NOMO-1 treated with DMSO at 0.1 percent for 48 hours (cell line): Measurements from ENCODE around the gene TFG.

Experiments
- DNase-seq: peaks from one replicate; lab custom pipeline; 2025; ENCODE audit not compliant: unreplicated experiment; lab: John Stamatoyannopoulos, UW

TFG gene

DNA sequence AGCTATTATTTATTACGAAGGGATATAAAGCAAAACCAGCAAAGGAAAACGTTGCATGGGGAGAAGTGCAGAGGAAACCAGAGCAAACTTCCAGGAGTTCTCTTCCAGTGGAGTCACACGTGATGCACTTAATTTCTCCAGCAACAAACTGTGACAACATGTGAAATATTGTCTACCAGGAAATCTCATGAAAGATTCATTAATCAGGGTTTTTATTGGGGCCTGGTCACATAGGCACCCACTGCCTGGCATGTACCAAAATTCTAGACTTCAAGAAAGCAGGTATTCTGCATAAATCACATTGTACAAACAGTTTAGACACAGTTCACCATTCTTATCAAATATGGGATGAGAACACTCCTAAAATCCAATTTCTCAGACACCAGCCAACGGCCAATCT is 5.4 kb upstream of the TFG start:
- no peak for DNase-seq

DNA sequence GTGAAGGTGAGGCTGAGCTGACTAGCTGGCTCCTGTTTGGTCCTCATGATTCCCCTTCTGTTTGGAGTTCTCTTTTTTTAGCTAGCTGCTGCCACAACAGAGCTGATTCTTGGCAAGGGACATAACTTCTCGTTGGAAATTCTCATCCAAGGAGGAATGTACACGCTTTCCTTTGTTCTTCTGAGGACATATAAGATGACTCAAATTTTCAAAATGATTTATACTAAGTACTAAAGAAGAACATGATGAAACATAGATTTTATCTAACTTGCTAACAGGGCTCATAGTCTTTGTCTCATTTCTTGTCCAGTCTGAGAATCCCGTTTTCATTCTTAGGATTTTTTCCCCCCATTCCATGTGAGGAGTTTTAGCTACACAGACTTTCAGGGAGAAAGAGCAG is 2.9 kb upstream of the TFG start:
- no peak for DNase-seq

DNA sequence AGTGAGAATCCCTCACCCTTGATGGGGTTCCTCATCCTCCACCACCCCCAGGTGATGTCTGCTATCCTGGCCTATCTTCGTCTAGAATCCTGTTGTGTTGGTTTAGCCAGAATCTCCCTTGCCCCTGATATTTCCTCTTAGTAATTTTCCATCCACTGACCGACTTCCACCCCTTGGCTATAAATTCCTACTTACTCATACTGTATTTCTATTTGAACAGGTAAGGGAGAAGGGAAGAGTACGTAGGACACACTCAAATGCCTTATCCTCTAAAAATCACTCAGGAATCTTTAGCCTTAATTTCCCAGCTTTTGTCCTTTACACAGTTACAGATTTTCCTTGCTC is 678 bp upstream of the TFG start:
- DNase-seq = no peak

DNA sequence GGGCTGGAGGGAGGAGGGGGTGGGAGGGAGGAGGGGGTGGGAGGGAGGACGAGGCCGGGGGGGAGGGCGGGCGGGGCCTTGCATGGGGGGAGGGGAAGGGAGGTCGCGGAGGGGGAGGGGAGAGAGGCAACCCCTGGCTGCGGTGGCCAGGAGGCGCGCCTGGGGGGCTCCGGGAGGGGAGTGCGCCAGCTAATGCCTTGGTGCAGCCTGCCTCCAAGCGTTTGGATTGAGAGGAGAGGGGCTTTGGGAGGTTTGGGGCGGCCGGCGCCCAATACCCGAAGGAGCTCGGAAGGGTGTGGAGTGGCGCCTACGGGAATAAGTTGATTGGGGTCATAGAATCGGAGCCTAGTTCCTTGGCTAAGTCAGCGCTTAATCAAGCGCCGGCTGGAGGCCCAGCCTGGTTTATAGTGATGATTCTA is 557 bp downstream of the TFG start:
- no peak for DNase-seq

DNA sequence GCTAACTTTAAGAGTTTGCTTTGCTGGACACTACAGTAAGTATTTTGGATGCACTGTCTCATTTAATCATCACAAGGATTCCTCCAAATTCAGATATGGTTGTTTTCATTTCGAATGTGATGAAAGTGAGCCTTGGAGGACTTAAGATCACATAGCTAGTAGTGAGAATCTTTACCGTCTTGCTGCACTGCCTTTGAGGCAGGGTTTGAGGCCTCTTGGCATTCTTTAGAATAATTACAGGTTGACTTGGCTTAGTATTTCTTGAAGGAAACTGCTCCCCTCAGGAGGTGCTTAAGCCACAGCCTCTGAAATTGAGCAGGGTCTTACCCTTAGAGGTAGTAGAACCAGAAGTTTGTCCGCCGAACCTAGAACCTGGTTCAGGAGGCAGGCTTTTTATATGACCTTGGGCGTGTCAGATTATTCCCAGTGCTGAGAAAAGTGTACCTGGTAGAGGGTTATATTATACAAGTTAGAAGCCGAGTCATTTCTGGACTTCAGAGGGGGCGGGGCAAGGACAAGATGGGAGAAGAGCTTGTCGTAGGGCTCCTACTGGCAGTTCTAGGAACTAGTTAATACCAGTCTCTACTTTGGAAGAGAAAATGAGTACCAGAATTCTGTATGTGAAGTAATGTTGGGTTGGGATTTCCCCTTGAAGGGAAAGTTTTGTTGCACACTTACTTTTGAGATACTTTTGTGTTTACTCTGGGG is 1.1 kb downstream of the TFG start:
- DNase-seq = peak; percentile 81

DNA sequence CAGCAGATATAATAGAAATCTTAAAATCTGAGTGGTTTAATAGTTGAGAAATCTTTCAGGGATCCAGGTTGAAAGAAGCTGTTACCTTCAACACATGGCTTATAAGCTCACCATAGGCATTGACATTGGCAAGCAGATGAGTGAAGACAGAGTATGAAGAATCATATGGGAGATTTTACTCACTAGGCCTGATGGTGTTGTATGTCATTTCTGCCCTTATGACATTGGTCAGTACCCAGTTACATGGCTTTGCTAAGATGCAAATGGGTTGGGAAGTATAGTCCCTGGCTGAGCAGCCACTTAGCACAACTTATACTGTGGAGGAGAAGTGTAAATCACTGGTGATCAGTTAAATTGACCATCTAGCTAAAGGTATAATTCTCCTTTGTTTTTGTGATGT is 5.9 kb downstream of the TFG start:
- no peak for DNase-seq

DNA sequence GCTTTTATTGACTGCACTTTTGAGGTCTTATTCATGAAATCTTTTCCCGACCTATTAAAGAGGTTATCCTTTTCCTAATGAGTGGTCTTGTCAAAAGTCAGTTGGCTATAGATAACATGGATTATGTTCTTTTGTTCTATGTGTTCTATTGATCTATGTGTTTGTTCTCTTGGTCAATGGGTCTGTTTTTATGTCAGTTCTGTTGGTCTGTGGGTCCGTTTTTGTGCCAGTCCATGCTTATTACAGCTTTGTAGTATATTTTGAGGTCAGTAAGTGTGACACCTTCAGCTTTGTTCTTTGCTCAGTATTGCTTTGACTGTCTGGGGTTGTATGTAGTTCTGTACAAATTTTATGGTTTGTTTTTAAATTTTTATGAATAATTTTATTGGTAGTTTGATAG is 7.8 kb downstream of the TFG start:
- DNase-seq = no peak

DNA sequence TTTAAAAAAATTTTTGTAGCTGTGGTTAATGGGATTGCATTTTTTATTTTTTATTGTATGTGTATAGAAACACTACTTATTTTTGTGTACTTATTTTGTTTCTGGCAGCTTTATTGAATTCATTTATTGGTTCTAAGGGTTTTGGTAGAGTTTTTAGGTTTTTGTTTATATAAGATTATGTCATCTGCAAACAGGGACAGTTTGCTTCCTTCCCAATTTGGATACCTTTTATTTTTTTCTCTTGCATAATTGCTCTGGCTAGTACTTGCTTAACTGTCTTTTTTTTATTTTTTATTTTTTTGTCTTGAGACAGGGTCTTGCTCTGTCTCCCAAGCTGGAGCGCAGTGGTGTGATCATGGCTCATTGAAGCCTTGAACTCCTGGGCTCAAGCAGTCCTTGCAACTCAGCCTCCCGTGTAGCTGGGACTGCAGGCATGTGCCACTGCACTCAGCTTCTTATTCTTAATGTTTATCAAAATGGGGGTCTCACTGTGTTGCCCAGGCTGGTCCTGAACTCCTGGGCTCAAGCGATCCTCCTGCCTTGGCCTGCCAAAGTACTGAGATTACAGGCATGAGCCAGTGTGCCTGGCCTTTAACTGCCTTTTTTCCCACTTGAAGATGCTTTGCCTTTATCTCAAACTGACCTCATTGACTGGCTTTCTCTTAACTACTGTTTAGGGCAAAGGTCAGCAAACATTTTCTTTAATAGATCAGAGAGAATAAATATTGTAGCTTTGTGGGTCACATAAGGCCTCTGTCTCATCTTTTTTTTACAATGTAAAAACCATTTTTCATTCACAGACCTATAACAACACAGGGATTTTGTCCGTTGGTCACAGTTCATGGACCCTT is 8.6 kb downstream of the TFG start:
- DNase-seq = no peak

DNA sequence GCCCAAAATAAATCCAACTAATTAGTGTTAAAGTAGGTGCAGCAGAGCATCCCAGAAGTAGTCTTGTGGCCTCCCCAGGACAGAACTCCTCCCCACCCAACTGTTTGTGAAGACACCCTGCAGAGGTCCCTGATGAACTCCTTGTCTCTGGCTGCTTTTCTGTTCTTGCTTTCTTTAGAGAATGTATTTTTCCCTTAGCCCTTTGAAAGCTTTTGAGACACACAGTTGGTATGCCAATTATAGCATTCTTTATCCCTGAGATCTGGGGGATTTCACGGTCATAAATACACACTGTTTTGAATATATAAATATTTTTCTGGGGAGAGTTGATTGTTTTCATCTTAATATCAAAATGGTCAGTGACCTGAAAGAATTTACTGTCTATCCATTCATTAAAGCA is 9.8 kb downstream of the TFG start:
- DNase-seq = no peak

DNA sequence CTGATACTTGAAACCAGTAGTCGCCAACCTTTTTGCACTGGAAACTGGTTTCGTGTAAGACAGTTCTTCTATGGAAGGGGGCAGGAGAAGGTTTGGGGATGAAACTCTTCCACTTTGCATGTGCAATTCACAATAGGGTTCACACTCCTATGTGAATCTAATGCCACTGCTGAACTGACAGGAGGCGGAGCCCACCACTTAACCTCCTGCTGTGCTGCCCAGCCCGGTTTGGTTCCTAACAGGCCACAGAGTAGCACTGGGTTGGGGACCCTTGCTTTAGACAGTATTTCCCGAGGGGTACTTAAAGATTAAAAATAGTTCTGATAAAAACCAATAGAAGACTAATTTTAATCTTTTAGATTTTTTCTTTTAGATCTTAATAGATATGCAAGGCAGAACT is 11.1 kb downstream of the TFG start:
- no peak for DNase-seq

DNA sequence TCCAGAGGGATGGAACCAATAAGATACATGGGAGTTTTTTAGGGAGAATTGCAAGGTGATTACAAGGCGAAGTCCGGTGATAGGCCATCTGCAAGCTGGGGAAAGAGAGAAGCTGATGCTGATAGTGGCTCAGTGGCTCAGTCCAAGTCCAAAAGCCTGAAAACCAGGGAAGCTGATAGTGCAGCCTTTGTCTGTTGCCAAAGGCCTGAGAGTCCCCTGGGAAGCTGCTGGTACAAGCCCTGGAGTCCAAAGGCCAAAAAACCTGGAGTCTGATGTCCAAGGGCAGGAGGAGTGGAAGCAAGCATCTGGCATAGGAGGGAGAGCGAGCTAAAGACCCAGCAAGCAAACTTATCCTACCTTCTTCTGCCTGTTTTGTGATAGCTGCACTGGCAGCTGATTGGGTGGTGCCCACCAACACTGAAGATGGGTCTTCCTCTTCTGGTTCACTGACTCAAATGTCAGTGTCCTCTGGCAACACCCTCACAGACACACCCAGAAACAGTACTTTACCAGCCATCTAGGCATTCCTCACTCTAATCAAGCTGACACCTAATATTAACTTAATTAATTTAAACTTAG is 16.7 kb downstream of the TFG start:
- no peak for DNase-seq

DNA sequence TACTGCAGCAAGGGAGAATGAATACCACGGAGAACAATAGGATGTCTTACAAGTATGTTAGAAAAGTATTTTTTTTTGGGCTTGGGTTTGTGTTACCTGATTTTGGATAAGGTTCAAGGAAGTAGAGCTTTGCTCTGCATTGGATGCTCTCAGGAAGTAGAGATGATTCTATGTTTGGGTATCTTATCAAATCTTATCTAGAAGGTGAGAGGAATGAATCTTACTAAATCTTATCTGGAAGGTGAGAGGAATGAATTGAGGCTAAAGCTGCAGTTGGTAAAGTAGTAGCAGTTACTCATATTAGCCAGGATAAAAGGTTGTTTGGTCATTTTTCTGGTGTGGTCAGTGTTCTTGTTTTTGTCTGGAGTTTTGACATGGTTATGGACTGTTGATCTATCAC is 17.4 kb downstream of the TFG start:
- no peak for DNase-seq

DNA sequence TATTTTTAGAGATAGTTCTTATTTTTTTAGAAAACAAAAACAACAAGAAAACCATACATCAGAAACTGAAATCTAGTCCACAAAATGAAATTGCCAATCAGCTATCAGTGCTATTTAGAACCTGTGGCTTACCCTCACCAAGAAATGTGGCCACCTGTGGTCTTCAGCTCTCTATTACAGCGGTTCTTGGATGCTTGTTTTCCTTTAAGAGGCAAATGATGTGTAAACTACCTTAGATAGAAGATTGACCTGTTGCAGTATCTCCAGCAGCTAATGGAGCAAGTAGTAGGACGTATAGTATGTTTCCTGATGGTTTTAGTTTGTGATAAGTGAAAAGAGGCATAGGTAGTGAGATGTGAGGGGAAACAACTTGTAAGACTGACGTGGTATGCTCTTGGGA is 21.2 kb downstream of the TFG start:
- DNase-seq = no peak

DNA sequence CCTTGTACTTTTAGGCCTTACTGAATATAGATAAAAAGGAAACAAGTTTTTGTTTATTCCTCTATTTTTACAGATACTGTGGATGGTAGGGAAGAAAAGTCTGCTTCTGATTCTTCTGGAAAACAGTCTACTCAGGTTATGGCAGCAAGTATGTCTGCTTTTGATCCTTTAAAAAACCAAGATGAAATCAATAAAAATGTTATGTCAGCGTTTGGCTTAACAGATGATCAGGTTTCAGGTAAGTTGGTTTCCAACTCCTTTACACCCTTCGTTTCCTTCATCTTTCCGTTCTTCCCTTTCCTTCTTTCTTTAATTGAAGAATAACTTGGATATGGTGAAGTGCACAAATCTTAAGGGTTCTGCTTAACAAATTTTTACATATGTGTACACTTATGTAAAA is 23.1 kb downstream of the TFG start:
- no peak for DNase-seq

DNA sequence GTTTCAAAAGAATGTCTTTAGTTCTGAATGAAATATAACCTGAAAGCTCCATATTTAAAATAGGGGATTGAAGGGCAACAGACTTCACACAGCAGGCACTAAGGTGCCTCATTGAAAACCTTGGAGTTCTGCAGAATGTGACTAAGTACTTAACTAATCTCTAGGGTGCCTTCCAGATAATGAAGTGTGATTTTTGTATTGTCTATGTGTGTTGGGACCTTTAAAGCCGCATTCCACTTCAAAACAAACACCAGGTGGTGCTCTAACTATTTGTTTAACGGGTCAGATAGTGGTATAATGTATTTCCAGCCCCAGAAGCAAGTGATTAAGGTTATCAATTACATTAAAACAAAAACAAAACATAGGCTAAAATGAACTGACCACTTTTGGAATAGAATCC is 28.0 kb downstream of the TFG start:
- no peak for DNase-seq

DNA sequence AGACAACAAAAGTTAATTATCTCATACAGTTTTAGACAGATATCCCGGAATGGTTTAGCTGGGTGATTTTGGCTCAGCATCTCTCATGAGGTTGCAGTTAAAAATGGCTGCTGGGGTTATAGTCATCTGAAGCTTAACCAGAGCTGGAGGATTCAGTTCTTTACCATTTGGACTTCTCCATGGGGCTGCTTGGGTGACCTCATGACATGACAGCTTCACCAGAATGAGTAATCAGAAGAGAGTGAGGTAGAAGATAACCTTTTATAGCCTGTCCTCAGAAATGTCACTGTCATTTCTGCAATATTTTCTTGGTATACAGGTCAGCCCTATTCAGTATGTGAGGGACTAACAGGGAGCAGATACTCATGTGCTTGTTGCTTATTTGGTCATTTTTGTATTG is 30.9 kb downstream of the TFG start:
- no peak for DNase-seq

DNA sequence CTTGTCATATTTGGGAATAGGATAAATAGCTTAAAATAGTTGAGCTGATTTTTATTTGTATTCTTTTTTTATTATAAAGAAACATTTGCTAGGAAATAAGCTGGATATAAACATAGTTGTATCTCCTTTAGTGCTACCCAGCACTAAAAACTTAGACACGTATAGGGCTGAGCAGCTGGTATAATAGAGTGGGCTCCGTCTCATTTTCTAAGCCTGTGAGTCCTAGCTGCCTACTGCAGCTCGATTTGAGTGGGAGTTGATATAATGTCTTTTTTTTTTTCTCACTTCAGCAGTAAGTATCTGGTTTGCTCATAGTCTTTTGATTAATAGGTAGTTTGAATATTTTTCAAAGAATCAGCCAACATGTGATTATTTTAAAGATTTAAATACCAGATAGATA is 34.2 kb downstream of the TFG start:
- no peak for DNase-seq

DNA sequence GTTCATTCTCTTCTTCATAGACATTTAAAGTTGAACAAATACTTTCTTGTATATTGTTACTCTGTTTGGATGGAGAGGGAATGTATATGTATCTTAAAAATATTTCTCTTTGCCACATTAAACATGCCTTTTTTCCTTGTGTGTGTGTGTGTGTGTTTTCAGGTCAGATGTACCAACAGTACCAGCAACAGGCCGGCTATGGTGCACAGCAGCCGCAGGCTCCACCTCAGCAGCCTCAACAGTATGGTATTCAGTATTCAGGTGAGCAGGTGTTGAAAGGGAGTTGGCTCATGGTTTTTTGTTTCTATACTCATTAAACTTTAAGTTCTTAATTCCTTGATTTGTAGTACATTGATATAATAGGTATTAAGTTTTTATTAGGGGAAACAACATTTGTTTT is 35.4 kb downstream of the TFG start:
- no peak for DNase-seq

DNA sequence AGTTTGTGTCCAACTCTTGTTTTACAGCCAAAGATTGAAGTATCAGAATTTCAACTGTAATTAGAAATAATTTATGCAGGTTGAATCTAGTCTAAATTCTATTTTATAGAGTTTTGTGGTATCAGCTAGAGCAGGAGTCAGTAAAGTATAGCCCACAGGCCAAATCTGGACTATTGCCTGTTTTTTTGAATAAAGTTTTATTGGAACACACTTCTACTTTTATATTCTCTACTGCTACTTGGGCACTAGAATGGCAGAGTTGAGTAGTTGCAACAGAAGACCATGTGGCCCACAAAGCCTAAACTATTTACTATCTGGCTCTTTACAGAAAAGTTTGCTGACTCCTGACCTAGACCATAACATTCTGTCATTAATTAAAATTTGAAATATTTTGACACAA is 36.3 kb downstream of the TFG start:
- DNase-seq = no peak

DNA sequence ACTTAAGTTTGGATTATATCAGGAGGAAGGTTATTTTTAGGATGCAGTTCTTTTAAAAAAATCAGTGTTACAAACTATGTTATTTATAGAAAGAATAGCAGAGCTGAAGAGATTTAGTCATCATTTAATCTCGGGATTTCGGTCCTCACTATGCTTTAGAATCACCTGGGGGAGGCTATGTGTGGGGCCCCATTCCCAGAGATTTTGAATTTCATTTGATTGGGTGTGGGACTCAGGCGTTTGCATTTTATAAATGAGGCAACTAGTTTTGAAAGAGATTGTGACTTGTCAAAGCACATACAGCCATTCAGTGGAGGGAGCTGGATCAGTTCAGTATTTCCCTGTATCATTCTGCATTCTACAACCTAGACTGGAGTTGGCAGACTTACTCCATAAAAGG is 36.8 kb downstream of the TFG start:
- DNase-seq = no peak

DNA sequence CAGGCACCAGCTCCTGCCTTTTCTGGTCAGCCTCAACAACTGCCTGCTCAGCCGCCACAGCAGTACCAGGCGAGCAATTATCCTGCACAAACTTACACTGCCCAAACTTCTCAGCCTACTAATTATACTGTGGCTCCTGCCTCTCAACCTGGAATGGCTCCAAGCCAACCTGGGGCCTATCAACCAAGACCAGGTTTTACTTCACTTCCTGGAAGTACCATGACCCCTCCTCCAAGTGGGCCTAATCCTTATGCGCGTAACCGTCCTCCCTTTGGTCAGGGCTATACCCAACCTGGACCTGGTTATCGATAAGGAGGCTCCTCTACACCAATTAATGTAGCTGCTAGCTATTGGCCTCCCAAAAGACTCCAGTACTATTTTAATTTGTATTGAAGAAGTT is 38.9 kb downstream of the TFG start:
- DNase-seq = no peak

DNA sequence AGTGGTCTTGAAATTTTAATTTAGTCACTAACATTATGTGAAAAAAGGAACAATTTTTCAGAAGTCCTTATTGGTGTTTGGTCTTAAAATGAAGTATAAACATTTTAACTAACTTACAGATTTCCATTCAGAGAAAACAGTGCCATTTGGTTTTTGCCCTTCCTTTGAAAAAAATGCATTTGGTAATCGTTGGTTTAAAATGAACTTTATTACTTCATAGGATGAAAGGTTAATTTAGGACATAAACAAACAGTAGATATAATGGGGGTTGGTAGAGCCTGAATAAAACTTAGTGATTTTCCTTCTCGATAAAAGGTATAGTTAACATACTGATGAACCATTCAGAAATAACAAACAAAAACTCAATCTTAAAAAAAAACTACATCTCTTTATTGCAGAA is 39.7 kb downstream of the TFG start:
- DNase-seq = no peak

DNA sequence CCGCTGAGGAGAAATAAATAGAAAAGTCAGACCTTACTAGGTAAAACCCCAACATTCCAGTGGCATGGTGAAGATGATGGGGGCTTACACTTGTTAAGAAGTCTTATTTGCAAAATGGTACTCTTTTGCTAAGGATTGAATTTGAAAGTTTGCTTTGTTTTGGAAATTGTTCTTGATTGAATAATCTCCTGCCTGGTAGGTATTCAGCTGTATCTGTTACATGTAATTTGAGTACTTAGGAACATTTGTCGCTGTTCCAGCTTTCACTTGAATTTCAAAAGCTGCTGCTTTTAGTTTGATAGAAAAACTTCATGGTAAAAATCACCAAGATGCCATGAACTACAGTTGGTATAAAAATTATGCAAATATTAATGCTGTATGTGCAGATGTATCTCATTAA is 44.6 kb downstream of the TFG start:
- DNase-seq = no peak
